Stimulated activated CD8-positive, alpha-beta memory T cell treated with anti-CD3 and anti-CD28 coated beads, Interleukin-12 subunit alpha, Interleukin-12 subunit beta, amount 100 ng/mL, for 4 hours (primary cell): Measurements from ENCODE around the gene CACNA2D2.

Experiments used
- DNase-seq: peaks from one replicate; pipeline ENCODE4 v3.0.0-alpha.2; 2020; ENCODE audit warnings: low read depth

The CACNA2D2 gene

DNA sequence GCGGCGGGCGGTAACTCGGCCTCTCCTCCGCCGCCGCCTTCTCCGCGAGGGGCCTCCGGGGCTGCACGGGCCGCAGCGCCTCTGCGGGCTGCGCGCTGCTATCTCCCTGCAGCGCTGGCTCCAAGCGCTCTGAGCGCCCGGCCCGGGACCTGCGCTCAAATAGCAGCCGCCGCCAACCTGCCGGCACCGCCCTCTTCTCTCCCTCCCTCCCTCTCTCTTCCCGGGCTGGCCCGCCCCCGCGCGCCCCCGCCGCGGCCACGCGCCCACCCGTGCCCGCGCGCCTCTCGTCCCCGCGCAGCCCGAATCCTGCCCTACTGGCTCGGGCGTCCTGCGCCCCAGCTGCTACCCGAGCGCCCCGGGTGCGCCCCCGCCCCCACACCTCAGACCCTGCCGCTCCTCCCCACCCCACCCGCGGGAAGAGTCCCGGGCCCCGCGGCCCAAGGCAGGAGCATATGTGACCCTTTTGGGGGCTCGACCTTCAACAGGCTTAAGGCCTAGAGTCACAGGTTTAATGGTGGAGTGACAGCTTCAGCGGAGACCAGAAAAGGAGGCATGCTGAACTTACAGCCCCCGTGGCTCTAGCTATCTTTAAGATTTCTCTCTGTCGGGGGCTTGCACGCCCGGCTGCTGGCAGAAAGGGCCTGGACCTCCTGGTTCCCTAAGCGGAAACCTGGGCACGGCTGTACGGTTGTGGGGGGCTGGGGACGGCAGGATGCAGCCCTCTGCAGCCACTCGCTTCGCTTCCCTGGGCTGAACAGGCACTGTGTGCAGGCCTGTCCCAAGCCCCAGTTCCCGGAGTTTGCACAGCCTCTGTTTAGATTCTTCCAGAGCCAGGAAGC lies at the start of gene CACNA2D2:
CACNA2D2 (minus strand) TSS at position 131 of the 839 bp plus-strand sequence. CDS start 211 bp downstream, outside the sequence.
- DNase-seq, result peak; percentile 57

DNA sequence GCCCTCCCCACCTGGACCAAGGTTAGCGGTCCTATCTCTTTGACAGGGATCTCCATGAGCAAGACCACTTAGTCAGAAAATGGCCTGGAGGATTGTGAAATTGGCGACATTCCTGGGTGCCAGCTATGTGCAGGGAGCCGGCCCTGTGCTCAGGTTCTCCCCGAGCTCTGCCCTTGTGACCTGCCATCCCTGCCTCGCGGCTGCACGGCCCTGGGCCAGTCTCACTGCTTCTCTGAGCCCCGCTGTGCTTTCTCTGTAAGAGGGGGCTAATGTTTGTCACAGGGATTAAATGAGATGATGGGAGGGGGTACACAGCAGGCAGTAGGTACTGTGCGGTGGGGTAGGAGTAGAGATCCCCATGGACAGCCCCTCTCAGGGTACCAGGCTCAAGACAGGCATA lies 49.2 kb upstream of the CACNA2D2 start:
- DNase-seq, result no peak

DNA sequence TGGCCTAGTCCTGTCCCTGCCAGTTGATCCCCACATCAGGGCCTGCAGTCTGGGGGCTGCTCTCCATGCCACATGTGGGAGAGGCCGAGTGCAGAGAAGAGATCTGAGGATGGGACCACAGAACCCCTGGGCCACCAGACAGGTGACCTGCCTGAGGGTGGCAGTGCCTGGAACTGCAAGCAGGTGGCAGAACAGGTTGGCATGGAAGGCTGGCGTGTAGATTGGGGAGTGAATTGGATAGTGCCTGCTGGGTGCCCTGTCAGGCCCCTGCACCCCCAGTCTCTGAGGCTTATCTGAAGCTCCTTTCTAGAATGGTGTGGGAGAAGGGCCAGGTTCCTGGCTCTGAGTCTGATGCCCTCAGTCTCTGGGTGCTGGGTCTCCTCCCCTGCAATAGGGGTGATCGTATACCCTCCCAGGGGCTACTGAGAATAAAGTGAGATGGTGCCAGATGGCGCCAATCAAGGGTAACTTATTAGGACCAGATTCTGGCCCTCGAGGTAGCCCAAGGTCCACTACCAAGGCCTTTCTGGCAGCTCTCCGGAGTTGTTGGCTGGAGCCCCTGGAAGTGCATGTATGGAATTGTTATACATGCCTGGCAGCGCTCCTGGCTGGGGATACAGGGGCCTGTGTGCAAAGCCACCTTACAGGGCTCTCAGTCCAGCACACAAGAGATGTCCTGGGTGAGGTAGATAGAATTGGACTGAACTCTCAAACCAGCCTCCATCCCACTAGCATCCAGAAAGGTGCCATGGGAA lies 48.4 kb upstream of the CACNA2D2 start:
- DNase-seq, result no peak

DNA sequence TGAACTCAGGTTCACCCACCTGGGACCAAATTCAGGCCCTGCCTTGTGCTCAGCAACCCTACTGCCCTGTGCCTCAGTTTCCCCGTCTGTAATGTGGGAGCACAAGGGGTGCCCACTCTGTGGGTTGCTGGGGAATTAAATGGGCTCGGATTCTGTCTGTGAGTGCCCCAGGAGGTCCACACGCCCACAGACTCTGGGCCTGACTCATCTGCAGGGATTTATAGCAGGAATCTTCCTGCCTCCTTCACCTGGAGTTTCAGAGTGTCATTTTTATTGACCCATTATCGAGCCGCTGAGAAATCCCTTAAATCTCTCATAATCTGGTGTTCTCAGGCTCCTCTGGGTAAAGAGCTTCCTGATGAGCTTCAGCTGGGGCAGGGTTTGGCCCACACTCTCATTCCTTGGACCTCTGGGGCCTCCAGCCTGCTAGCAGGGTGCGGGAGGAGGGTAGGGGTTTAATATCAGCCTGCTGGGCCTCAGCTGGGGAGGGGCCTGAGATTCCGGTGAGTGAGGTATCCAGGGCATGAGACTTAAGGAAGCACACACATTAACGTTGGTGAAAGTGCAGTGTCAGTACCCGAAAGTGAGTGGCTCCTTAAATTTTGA lies 47.7 kb upstream of the CACNA2D2 start:
- no peak for DNase-seq

DNA sequence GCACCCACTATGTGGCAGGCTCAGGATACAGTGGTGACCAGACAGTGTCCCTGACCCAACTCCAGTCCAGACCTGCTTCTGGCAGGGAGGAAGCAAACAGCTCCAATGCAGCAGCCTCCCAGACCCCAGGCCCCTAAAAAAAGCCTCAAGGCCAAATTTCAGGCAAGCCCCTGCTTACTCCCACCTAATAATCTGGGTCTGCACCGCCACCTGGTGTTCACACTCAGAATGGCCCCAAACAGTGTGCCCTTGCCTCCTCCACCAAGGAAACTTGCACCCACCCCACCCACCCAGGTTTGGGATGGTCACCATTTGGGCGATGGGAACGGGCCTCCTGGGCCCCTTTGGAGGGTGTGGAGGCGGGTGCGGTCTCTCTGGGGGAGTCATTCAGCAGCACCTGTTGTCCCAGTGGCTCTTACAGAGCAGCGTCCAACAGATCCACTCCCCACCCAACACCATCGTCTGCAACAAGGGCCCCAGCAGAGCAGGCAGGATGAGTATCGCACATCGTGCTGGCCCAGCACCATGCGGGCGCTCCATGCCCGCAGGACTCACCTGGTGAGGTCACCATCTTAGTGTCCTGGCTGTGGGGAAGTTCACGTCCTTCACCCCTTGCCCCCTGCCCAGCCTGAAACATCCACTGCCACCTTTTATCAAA lies 46.8 kb upstream of the CACNA2D2 start:
- no peak for DNase-seq

DNA sequence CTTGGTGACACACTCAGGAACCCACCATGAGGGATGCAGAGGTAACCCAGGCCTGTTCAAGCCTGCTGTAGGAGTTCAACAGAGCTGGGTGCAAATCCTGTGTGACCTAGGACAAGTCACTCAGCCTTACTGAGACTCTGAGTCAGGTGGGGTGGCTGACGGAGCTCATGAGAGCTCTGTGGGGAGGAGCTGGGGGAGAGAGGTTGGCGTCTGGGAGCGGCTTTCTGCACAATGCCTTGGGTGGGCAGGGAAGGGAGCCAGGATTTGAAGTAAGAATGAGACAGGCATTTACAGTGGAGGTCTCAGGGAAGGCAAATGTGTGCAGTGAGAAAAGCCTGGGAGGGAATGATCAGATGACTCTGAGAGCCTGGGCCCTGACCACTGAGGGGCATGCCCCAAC lies 45.8 kb upstream of the CACNA2D2 start:
- DNase-seq, result no peak

DNA sequence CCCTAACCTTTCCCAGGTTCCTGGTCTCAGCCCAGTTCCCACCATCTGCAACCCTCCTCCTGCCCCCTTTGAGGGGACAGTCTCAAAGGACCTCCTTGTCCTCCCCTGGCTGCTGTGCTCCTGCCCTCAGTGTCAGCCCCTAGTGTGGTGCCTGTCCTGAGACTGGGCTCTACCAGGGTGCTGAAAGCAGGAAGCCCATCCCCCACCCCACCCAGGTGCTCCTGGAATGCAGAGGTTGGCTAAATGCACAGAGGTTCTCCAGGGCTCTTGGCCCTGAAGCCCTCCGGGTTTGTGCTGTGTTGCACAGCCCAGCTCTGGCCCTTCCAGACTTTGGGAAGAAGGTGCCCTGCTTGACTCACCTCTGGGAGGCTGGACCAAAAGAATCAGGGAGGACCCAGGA lies 42.3 kb upstream of the CACNA2D2 start:
- no peak for DNase-seq

DNA sequence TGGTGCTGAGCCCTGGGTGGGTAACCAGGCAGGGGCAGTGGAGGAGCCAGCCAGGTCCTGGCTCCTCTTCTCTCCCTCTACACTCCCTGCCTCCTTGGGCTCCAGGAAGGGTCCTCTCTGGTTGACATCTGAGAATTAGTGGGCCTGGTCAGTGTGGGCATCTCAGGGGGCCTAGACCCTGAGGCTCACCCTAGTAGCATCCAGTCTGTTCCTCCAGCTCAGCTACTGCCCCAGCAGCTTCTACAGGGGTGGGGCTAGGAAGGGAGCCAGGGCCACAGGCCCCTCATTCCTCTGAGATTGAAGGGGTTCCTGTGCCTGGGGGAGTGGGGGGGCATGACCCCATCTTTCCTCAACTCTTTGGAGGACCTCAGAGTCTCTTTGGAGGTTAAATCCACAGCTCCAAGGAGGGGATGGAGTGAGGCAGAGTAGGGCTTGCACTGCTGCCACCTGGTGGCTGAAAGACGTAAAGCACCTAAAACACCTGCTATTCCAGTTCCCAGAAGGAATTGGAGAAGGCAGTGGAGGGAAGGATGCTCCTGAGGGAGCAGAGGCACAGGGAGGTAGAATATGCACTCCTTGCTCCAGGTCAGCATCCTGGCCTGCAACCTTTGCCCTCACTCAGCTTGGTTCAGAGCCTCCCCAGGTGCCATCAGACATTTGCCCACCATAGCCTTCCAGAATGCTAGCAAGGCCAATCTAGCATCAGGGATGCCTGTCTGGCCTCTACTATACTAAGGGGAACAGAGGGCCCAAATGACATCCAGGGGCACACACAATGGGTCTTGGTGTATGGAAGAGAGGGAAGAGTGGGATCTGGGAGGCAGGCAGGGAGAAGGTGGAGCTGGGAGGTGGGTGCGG lies 39.0 kb upstream of the CACNA2D2 start:
- peak; percentile 19 for DNase-seq

DNA sequence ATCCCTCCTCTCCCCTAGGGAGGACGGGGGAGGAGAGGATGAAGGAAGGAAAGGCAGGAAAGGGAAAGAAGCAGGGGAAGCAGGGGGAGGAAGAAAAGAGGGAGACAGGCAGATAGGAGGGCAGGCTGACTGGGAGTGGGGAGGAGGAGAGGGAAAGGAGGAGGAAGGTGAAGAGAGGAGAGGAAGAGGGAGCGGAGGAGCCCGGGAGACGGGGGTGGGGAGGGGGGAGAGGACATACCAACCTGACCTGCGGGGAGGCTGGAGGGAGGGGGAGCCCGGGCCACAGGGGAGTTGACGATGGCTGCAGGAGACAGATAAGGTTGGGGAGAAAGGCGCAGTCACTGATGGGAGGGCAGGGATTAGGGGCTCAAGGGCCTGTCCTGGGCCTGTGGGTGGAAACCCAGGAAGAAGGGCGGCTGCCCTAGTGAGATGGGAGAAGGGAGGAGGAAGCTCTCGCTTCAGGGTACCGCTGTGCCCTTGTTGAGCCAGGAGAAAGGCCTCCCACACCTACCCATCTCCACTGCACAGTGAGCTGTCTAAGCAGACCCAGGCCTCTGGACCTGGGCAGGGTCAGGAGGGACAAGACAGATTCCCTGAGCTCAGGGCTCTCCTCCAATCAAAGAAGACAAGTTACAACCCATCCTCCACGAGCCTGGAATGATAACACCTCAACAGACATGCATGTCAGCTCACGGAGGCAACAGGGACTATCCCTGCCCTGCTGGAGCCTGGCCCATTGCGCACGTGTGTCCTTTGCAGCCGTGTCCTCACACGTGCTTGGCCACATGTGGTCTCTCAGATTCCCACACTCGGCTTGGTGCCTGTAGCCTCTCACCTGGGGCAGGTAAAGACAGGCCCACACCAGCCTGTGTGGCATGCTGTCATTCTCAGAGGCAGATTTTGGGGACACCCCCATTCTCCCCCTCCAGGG lies 36.2 kb upstream of the CACNA2D2 start:
- DNase-seq, result no peak

DNA sequence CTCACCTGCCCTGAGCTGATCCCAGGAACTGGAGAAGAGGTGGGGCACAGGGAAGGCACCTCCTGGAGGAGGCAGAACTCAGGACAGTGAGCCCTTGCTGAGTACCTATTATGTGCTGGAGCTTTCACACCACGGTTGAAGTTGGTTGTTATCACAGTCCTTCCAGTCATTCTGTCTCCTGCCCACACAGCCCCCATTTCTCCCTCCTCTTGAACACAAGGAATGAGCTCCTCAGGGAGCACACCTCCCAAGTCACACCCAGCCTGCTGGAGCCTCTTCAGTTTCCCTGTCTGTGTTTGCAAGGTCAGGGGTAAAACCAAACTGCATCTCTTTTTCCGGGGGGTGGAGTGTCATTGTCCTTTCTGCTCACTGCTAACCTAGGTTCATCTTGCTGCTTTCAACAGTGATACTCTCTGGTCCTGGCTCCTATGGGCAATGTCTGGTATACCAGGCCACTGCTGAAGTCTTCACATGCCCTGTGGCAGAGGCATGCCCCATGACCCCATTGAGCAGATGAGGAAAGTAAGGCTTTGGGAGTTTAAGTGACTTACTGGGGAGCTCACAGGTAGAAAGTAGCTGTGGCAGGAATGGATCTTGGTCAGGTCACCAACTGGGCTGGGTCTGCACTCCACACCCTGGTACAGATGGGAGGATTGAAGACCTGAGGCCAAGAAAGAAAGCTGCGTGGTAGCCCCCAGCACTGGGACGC lies 34.1 kb upstream of the CACNA2D2 start:
- no peak for DNase-seq

DNA sequence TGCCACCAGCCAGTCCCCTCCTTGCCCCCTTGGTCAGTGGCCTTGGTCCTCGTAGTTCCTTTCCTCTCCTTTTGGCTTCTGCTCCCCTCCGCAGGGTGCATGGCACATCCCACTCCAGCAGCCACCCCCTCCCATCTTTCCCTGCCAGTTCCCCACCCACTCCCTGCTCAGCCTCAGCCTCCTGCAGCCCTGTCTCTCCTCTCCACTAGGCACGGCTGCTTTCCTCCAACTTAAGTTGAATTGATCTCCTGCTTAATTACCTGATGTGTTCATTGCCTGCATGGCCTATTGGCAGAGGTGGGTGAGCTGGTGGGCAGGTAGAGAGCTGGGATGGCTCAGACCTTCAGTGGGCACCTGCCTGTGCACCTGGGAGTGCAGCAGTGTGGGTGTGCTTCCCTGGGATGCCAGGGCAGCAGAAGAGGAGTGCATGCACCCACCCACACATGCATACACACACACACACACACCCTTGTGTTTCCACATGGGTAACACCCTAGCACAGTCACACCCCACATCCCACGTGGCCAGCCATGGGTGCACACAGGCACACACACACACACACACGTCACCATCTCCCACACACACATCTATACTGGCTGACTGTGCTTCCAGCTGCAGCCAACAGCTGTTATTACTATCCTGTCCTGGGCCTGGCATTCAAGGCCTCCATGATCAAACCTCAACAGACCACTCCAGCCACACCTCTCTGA lies 33.2 kb upstream of the CACNA2D2 start:
- no peak for DNase-seq

DNA sequence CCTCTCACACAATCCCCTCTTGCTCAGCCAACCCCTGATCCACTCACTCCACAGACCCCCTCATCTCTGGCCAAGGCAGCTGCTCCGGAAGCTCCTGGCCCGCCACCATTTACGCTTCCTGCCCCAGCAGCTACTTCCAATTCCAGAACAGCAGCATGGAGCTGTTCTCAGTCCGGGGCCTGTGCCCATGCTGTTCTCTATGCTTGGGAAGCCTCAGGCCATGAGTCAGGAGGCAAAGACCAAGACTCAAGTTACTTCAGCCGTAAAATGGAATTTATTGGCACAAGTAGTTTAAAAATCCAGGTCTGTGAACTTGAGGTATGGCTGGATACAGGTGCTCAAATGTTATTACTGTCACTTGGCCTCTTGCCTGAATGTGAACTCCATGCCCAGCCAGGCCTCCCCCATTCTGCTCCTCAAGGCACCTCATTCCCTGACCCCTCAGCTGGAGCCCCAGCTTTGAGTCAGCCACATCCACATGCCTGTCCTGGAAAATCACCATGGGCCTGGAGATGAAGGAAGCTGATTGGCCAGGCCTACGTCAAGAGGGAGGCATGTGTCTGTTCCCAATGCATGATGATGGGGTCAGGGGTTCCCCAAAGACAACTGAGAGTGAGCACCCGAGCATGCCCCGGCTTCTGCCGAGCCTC lies 31.4 kb upstream of the CACNA2D2 start:
- DNase-seq, result no peak

DNA sequence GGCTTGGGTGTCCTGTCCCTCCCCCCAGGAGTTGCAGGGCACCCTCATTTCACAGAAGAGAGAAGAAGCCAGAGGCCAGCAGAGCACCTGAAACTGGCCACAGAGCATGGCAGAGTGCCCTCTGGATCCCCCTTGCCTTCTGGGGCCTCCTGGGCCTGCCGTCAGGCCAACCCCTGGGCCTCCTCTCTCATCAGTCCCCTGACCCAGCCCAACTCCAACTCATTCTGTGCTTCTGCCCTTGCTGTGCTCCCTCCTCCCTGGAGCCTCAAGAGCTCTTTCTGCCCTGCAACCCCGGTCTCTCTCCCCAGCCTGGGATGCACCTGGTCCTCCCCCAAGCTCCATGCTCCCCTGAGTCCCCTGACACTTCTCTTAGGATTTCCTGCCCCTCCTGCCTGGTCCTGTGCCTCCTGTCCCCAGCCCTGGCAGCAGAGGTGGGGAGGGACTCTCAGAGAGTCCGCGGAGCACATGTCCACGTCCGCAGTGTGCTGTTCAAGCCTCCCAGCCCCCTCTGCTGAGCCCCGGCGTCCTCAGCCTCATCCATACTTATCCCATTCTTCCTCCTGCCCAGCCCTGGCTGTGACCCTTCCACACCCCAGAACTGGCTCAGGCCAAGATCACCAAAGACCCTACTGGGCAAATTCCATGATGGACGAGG lies 30.5 kb upstream of the CACNA2D2 start:
- no peak for DNase-seq

DNA sequence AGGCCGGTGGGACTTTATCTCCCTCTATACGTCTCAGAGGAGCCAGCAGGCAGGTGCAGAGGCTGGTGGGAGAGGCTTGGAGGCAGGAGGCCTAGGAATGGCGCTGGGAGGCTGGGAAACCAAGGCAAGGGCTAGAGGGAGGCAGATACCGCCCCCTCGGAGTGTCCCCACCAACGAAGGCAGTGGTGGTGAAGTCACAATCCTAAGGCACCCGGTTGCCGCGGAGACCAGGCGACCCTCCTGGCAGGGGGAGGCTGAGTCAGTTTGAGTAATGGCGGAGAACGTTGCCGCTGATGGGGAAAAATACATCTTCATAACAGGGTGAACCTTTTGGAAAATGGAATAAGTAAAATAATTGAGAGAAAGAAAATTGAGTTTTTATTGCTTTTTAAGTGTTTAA lies 29.9 kb upstream of the CACNA2D2 start:
- no peak for DNase-seq

DNA sequence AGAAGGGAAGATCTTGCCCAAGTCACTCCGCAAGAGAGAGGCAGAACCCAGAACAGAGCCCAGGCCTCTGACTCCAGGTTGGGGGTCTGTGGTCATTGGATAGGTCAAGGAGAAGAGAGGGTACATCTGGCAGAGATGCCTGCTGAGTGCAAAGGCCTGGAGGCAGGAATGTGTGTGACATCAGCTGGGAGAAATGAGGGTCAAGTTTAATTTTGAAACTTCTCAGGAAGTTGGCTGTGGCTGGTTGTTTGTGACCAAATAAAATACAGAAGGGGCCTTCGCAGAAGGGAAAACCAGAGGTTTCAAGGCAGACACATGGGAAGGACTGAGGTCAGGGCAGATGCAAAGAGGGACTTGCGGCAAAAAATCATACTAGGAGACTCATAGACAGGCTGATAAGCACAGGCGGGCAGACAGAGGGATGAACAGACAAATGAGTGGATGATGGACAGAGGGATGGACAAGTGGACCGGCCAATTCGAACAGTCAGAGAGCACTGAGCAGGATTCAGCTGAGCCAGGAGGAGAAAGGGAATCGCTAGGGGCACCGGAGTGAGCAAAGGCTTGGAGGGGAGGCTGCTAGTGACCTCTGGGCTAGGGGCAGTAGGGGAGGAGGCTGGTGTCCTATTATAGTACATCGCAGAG lies 28.8 kb upstream of the CACNA2D2 start:
- no peak for DNase-seq

DNA sequence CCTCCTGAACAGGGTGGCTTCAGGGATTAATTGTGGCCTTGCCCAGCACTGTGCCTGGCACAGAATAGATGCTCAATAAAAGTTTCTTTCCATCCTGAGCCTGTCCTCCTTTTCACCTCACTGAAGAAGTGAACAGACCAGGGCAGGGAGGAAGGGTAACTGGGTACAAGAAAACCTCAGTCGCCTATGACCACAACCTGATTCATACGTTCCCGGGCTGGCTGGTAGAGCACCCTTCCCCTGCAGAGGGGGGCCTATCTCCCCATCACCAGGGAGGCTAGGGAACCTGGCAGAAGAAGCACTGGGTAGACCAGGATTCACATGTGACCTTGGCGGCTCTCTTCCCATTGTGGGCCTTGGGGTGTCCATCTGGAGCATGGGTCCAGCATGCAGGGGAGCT lies 27.8 kb upstream of the CACNA2D2 start:
- DNase-seq, result no peak
